BLaER1 (cell line): ENCODE results near the gene ARHGEF17.
A peak's percentile ranks its signal among the peaks of the same experiment; 100 is the strongest.

ENCODE experiments used
- H3K27ac ChIP-seq: shearing (Covaris generic); formaldehyde crosslinking; 2 replicates; pipeline ENCODE4 v1.8.1; 2022
- H3K27me3 ChIP-seq: shearing (Covaris generic); formaldehyde crosslinking; 2 replicates; pipeline ENCODE4 v1.8.1; 2022
- H3K36me3 ChIP-seq: shearing (Covaris generic); formaldehyde crosslinking; 2 replicates; pipeline ENCODE4 v1.8.1; 2022
- H3K4me1 ChIP-seq: shearing (Covaris generic); formaldehyde crosslinking; 2 replicates; pipeline ENCODE4 v1.8.1; 2022
- H3K4me2 ChIP-seq: shearing (Covaris generic); formaldehyde crosslinking; 2 replicates; pipeline ENCODE4 v1.8.1; 2022
- H3K4me3 ChIP-seq: shearing (Covaris generic); formaldehyde crosslinking; 2 replicates; pipeline ENCODE4 v1.8.1; 2022
- H3K9ac ChIP-seq: shearing (Covaris generic); formaldehyde crosslinking; 2 replicates; pipeline ENCODE4 v1.8.1; 2022
- H3K9me3 ChIP-seq: shearing (Covaris generic); formaldehyde crosslinking; 2 replicates; pipeline ENCODE4 v1.8.1; 2022
- H4K20me1 ChIP-seq: shearing (Covaris generic); formaldehyde crosslinking; 2 replicates; pipeline ENCODE4 v1.8.1; 2022
- Cebpa-rat ChIP-seq: shearing (Covaris generic); IDR thresholded peaks from 2 replicates; pipeline ENCODE4 v1.8.1; 2022

Gene ARHGEF17

DNA sequence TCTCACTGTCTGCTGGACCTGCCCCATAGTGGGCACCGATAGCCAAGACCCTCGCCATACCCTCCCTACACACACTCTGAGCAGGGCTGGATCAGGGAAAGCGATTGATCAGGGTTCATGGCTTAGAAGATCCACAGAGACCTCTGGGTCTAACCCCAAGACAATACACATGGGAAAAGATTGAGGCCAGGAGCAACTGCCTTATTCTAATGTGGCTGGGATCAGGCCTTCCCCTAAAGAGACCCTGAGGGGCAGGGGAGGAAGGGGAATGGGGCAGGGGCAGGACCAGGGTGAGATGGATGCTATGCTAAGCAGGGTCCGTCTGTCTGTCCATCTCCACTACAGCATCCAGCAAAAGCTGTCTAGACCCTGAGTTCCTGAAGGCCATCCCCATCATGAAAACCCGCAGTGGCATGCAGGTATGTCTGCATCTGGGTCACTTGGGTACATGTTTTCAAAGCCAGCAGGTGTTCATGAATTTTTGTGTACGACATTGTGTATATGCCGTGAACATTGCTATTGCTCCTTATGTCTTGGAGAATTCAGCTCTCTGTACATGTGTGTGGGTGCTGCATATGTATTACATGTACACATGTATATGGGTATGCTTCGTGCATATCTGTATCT is 52.8 kb downstream of the ARHGEF17 start:
- H3K4me2 ChIP-seq = peak overlapping the region; percentile 81
- no peak overlapping the region for H3K4me3 ChIP-seq
- peaks cover 75% of the 10 kb centered on the region for H3K4me1 ChIP-seq
- H3K27ac ChIP-seq = peak overlapping the region; percentile 81
- peak overlapping the region; percentile 50; the same call in 1 of the 2 replicates for H3K9ac ChIP-seq
- H3K27me3 ChIP-seq = no peaks in the 10 kb centered on the region
- no peaks in the 10 kb centered on the region for H4K20me1 ChIP-seq
- peaks cover 32% of the 10 kb centered on the region; the same call in 1 of the 2 replicates for H3K36me3 ChIP-seq
- H3K9me3 ChIP-seq = no peaks in the 10 kb centered on the region
- TF ChIP-seq Cebpa-rat = no peak

DNA sequence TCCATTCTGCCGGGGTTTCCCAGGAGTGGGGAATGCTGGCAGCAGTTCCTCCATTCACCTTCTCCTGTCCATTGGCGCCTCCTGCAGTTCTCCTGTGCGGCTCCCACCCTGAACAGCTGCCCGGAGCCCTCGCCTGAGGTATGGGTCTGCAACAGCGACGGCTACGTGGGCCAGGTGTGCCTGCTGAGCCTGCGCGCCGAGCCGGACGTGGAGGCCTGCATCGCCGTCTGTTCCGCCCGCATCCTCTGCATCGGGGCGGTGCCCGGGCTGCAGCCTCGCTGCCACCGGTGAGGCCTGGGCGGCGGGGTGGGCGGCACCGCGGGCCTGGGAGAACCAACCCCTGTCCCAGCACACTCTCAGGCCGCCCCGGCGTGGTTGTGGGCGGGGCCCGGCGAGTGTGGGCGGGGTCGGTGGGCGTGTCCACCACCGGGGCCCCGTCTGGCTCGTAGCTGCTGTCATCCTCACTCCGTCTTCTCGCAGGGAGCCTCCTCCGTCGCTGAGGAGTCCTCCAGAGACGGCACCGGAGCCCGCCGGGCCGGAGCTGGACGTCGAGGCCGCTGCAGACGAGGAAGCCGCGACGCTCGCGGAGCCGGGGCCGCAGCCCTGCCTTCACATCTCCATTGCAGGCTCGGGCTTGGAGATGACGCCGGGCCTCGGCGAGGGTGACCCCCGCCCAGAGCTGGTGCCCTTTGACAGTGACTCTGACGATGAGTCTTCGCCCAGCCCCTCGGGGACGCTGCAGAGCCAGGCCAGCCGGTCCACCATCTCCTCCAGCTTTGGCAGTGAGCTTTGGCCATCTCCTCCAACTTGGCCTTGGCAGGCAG is 54.1 kb downstream of the ARHGEF17 start:
- no peak overlapping the region for H3K4me3 ChIP-seq
- H4K20me1 ChIP-seq = no peaks in the 10 kb centered on the region
- H3K9me3 ChIP-seq = no peaks in the 10 kb centered on the region
- H3K36me3 ChIP-seq = peaks cover 24% of the 10 kb centered on the region; the same call in 1 of the 2 replicates
- H3K27me3 ChIP-seq = no peaks in the 10 kb centered on the region
- no peak for TF ChIP-seq Cebpa-rat
- no peak overlapping the region for H3K4me2 ChIP-seq
- 0 out of 2 replicates have a peak overlapping the region, but pooled peaks have one; percentile 60 for H3K27ac ChIP-seq
- peaks cover 82% of the 10 kb centered on the region for H3K4me1 ChIP-seq
- no peak overlapping the region for H3K9ac ChIP-seq

DNA sequence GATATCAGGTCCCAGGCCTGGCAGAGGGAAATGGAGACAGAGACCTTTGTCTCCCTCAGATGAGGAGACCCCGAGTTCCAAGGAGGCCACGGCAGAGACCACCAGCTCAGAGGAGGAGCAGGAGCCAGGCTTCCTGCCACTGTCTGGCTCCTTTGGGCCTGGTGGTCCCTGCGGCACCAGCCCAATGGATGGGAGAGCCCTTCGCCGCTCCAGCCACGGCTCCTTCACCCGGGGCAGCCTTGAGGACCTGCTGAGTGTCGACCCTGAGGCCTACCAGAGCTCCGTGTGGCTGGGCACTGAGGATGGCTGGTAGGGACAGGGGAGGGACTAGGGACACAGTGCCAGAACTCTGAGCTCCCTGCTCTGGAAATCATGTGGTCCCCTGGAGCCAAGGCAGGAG is 55.1 kb downstream of the ARHGEF17 start:
- Histone ChIP-seq H3K36me3 (peaks cover 24% of the 10 kb centered on the region; the same call in 1 of the 2 replicates), H3K9me3 (no peaks in the 10 kb centered on the region), H3K9ac (no peak overlapping the region), H3K4me1 (peaks cover 82% of the 10 kb centered on the region), H3K27me3 (no peaks in the 10 kb centered on the region), H3K27ac (peak overlapping the region; percentile 60), H4K20me1 (no peaks in the 10 kb centered on the region), H3K4me3 (no peak overlapping the region), H3K4me2 (no peak overlapping the region)
- TF ChIP-seq Cebpa-rat = no peak

GRCh38 chr11:73365352-73366264 is 57.5 kb downstream of the ARHGEF17 start:
- Histone ChIP-seq H3K27ac (peak overlapping the region; percentile 45), H3K27me3 (no peaks in the 10 kb centered on the region), H3K4me3 (no peak overlapping the region), H3K4me2 (peak overlapping the region; percentile 77), H3K4me1 (peaks cover 61% of the 10 kb centered on the region), H3K9me3 (no peaks in the 10 kb centered on the region), H4K20me1 (no peaks in the 10 kb centered on the region), H3K9ac (no peak overlapping the region), H3K36me3 (peaks cover 24% of the 10 kb centered on the region; the same call in 1 of the 2 replicates)
- no peak for TF ChIP-seq Cebpa-rat

DNA sequence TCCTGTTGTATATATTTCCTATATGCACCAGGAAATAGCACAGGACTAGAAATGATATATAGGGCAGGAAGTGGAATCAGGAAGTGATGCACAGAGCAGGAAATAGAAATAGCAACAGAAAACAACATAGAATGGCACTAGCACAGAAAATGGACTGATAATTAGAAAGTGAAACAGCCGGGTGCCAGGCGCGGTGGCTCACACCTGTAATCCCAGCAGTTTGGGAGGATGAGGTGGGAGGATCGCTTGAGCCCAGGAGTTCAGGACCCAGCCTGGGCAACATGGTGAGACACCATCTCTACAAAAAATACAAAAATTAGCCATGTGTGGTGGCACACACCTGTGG is 58.2 kb downstream of the ARHGEF17 start:
- TF ChIP-seq Cebpa-rat = no peak
- H3K27ac ChIP-seq = peak overlapping the region; percentile 45
- peaks cover 55% of the 10 kb centered on the region for H3K4me1 ChIP-seq
- no peak overlapping the region for H3K9ac ChIP-seq
- peak overlapping the region; percentile 77 for H3K4me2 ChIP-seq
- no peaks in the 10 kb centered on the region for H4K20me1 ChIP-seq
- H3K4me3 ChIP-seq = no peak overlapping the region
- H3K27me3 ChIP-seq = no peaks in the 10 kb centered on the region
- H3K36me3 ChIP-seq = peaks cover 24% of the 10 kb centered on the region; the same call in 1 of the 2 replicates
- no peaks in the 10 kb centered on the region for H3K9me3 ChIP-seq

DNA sequence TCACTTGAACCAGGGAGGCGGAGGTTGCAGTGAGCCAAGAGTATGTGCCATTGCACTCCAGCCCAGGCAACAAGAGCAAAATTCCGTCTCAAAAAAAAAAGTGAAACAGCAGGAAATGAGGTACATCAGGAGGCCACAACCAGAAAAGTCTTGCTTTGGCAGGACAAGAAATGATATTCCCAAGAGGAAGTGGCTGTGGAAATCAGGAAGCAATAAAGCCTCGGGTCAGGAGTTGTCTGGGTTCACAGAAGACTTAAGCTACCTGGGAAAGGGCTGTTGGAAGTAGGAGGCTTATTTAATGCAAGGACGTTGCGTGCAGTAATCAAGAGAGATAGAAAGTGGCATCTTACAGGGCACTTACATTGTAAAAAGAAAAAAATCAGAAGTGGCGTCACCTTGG is 58.9 kb downstream of the ARHGEF17 start:
- Histone ChIP-seq H3K9me3 (no peaks in the 10 kb centered on the region), H3K36me3 (peaks cover 19% of the 10 kb centered on the region; the same call in 1 of the 2 replicates), H4K20me1 (no peaks in the 10 kb centered on the region), H3K27ac (peak overlapping the region; percentile 55), H3K4me2 (peak overlapping the region; percentile 77), H3K4me1 (peaks cover 55% of the 10 kb centered on the region), H3K27me3 (no peaks in the 10 kb centered on the region), H3K4me3 (no peak overlapping the region), H3K9ac (no peak overlapping the region)
- no peak for TF ChIP-seq Cebpa-rat

DNA sequence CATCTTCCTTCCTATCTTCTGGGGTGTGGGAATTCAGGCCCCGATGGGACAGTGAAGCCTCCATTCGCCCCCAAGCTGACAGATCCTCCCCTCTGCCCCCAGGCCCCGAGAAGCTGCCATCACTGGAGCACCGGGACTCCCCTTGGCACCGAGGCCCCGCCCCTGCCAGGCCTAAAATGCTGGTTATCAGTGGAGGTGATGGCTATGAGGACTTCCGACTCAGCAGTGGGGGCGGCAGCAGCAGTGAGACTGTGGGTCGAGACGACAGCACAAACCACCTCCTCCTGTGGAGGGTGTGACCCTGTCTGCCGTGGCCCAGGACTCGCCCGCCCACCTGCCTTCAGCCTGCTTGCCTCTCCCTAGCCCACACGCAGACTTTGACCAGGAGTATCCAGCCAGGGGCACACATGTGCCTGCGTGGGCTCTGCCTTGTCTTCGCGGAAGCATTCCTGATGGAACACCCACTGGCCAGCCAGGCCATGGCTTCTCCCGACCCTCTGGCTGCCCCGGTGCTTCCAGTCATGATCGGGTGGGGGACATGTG is 59.5 kb downstream of the ARHGEF17 start:
- no peaks in the 10 kb centered on the region for H3K9me3 ChIP-seq
- peaks cover 61% of the 10 kb centered on the region for H3K4me1 ChIP-seq
- peak overlapping the region; percentile 77 for H3K4me2 ChIP-seq
- no peak overlapping the region for H3K4me3 ChIP-seq
- H4K20me1 ChIP-seq = no peaks in the 10 kb centered on the region
- no peak for TF ChIP-seq Cebpa-rat
- peaks cover 13% of the 10 kb centered on the region; the same call in 1 of the 2 replicates for H3K36me3 ChIP-seq
- H3K27me3 ChIP-seq = no peaks in the 10 kb centered on the region
- peak overlapping the region; percentile 55 for H3K27ac ChIP-seq
- no peak overlapping the region for H3K9ac ChIP-seq

- no peak for TF ChIP-seq Cebpa-rat
Observed at GRCh38 chr11:73372375-73372993, 64.4 kb downstream of the ARHGEF17 start.

DNA sequence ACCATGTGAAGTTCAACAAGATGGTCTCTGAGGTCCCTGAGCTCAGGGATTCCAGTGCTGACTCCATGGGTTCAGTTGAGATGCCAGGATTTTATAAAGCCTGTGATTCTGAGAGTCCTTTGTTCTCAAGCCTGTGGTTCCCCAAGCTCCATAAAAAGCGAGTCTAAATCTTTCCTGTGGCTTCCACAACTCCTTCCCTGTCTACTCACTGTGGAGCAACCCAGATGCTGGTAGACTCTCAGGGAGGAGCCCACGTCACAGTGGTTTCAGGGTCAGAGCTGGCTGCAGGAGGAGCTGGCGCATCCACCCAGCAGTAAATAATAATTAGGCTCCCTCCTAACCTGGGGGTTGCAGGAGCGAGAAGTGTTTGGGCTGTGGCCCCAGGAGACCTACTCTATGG is 66.1 kb downstream of the ARHGEF17 start:
- Histone ChIP-seq H3K4me3 (no peak overlapping the region), H3K36me3 (no peaks in the 10 kb centered on the region), H3K4me1 (peaks cover 55% of the 10 kb centered on the region), H4K20me1 (peaks cover 26% of the 10 kb centered on the region), H3K27me3 (no peaks in the 10 kb centered on the region), H3K9me3 (no peaks in the 10 kb centered on the region), H3K4me2 (no peak overlapping the region), H3K27ac (peak overlapping the region; percentile 28; the same call in 1 of the 2 replicates), H3K9ac (no peak overlapping the region)
- no peak for TF ChIP-seq Cebpa-rat

More at GRCh38 chr11:73372375-73372993, 64.4 kb downstream of the ARHGEF17 start:
- no peaks in the 10 kb centered on the region for H3K9me3 ChIP-seq
- peak overlapping the region; percentile 45 for H3K27ac ChIP-seq
- H3K27me3 ChIP-seq = no peaks in the 10 kb centered on the region
- H4K20me1 ChIP-seq = peaks cover 9% of the 10 kb centered on the region; the same call in 1 of the 2 replicates
- H3K4me2 ChIP-seq = peak overlapping the region; percentile 60
- peaks cover 50% of the 10 kb centered on the region for H3K4me1 ChIP-seq
- H3K9ac ChIP-seq = no peak overlapping the region; the same call in 1 of the 2 replicates
- H3K4me3 ChIP-seq = no peak overlapping the region
- H3K36me3 ChIP-seq = no peaks in the 10 kb centered on the region
